ENCODE data around the gene ROCK1. TPM values are rescaled to one million over a fixed set of nuclear protein-coding genes. Genes with fewer than 3 reads are reported as not detected.
"Not testable (repeated sequence)": the region's sequence is repeated elsewhere in the genome, so short reads cannot be mapped to it uniquely, and the experiment has no call there.

Gene ROCK1
- total RNA-seq, 2 donors from 2014 or later, result 27.7 to 43.1 TPM

DNA sequence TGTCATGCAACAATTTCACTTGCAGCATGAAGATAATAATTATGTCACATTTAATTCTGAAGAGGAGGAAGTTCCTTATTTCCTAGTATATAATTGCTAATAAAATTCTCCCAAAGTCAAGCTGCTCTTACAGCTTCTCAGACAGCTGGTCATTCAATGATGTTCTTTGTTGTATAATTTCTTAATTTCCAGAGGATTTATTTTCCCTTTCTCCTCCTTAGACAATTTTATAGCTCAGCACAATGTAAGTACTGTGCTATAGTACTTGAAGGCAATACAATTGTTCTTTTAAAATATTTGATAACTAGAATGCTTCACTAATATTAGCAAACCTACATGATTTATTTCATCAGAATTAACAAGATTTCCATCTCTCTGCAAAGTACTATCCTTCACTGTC, 73.4 kb downstream of the ROCK1 start:
- intact Hi-C loops (cut with DNase I), result no loop called here
- H3K4me3 ChIP-seq, result no peak overlapping the region
- DNase-seq (no peak), ATAC-seq (no peak)
- H3K36me3 ChIP-seq (replicated peaks in 1 of 2; ENCODE audit: insufficient read depth in 1 of 2, low read depth in 2 of 2), result peaks cover 0 to 10% of the 10 kb centered on the region in 2 donors
- H3K27me3 ChIP-seq, result no peaks in the 10 kb centered on the region
- no peaks in the 10 kb centered on the region for H3K9me3 ChIP-seq
- no peak for TF ChIP-seq POLR2A (IDR thresholded peaks at IDR 0.05)
- no peak for TF ChIP-seq CTCF (IDR thresholded peaks at IDR 0.05)
- no peak overlapping the region for H3K27ac ChIP-seq
- no peaks in the 10 kb centered on the region for H3K4me1 ChIP-seq

- Histone ChIP-seq H3K4me1 (no peaks in the 10 kb centered on the region), H3K27me3 (no peaks in the 10 kb centered on the region)
- ATAC-seq, result no peak
These were observed 79.8 kb downstream of the ROCK1 start for GRCh38 chr18:21031845-21032244.

GRCh38 chr18:21018257-21018656, 93.4 kb downstream of the ROCK1 start:
- not testable (repeated sequence) for H3K4me3 ChIP-seq, DNase-seq, H3K27me3 ChIP-seq, H3K27ac ChIP-seq, H3K4me1 ChIP-seq, H3K9me3 ChIP-seq, ATAC-seq
- H3K36me3 ChIP-seq (replicated peaks in 1 of 2; ENCODE audit: insufficient read depth in 1 of 2, low read depth in 2 of 2), result peaks cover 0 to 11% of the 10 kb centered on the region in 2 donors
- WGBS, 2 donors, result 97 to 98% methylated on average over 13 of the region's 13 CpGs
- intact Hi-C loops (cut with DNase I), result loop anchor here (10.0 kb wide), 1 partner anchor 87 kb away; no protein-coding TSS in a partner anchor

More at GRCh38 chr18:21031845-21032244, 79.8 kb downstream of the ROCK1 start:
- peaks cover 1 to 3% of the 10 kb centered on the region in 2 donors for H3K36me3 ChIP-seq (replicated peaks in 1 of 2; ENCODE audit: insufficient read depth in 1 of 2, low read depth in 2 of 2)
- intact Hi-C loops (cut with DNase I), result no loop called here
- TF ChIP-seq POLR2A (IDR thresholded peaks at IDR 0.05) (no peak), CTCF (IDR thresholded peaks at IDR 0.05) (no peak)
- H3K4me3 ChIP-seq, result no peak overlapping the region
- no peaks in the 10 kb centered on the region for H3K9me3 ChIP-seq
- DNase-seq, result no peak
- no peak overlapping the region for H3K27ac ChIP-seq

DNA sequence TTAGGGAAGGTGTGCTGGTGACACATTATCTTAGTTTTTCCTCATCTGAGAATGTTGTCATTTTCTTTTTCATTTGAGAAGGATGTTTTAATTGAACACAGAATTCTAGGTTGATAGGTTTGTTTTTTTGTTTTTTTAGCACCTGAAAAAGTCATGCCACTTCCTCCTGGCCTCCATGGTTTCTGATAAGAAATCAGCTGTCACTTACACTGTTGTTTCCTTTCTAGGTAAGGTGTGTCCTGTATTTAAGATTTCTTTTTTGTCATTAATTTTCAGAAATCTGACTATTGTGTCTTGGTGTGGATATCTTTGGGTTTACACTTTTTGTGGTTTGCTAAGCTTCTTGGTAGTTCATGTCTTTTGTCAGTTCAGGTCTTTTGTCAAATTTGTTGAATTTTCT, 99.3 kb downstream of the ROCK1 start:
- H3K36me3 ChIP-seq (replicated peaks in 1 of 2; ENCODE audit: insufficient read depth in 1 of 2, low read depth in 2 of 2), result peaks cover 0 to 21% of the 10 kb centered on the region in 2 donors
- no peaks in the 10 kb centered on the region for H3K27me3 ChIP-seq
- no peak for ATAC-seq
- no peaks in the 10 kb centered on the region for H3K4me1 ChIP-seq
- peaks cover 0 to 4% (median 0%) of the 10 kb centered on the region in 3 donors for H3K9me3 ChIP-seq
- no peak overlapping the region for H3K4me3 ChIP-seq
- intact Hi-C loops (cut with DNase I), result loop anchor here (10.0 kb wide), 1 partner anchor 92 kb away; no protein-coding TSS in a partner anchor
- no peak overlapping the region for H3K27ac ChIP-seq
- no peak for DNase-seq
- TF ChIP-seq CTCF (IDR thresholded peaks at IDR 0.05), result no peak
- no peak for TF ChIP-seq POLR2A (IDR thresholded peaks at IDR 0.05)

- Histone ChIP-seq H3K27me3 (no peaks in the 10 kb centered on the region), H3K27ac (peak overlapping the region in 1 of 4 donors; percentile 47), H3K36me3 (replicated peaks in 1 of 2; ENCODE audit: insufficient read depth in 1 of 2, low read depth in 2 of 2) (peaks cover 0 to 12% of the 10 kb centered on the region in 2 donors), H3K4me1 (peaks cover 13% of the 10 kb centered on the region), H3K4me3 (no peak overlapping the region), H3K9me3 (no peaks in the 10 kb centered on the region)
- intact Hi-C loops (cut with DNase I), result no loop called here
- ATAC-seq (peak; percentile 62), DNase-seq (peak in 1 of 4 donors; percentile 19)
- TF ChIP-seq POLR2A (IDR thresholded peaks at IDR 0.05), result no peak
- no peak for TF ChIP-seq CTCF (IDR thresholded peaks at IDR 0.05)
These were observed 106.9 kb downstream of the ROCK1 start for GRCh38 chr18:21004726-21005125.

All from body of pancreas (tissue), 4 donors.